ENCODE results near the gene C19orf47. TPM values are rescaled to one million over a fixed set of nuclear protein-coding genes. Genes with fewer than 3 reads are reported as not detected.

The C19orf47 gene
- total RNA-seq, 1 experiment from 2014 or later, result 18.0 TPM

DNA sequence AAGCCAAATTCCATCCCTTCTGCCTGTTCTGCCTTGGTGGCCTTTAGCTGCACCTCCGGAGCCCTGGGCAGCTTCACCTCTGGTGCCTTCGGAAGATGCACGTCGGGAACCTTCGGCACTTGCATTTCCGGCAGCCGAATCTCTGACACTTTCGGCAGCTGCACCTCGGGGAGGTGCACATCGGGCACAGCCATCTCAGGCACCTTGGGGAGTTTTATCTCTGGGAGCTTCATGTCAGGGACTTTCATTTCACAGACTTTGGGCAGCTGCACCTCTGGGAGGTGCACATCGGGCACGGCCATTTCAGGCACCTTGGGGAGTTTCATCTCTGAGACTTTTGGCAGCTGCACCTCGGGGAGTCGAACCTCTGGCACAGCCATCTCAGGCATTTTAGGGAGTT, 47.8 kb upstream of the C19orf47 start:
- H3K4me2 ChIP-seq (ENCODE audit: low read length), result no peak overlapping the region
- no peaks in the 10 kb centered on the region for H4K20me1 ChIP-seq (ENCODE audit: insufficient read depth)
- H3K9me3 ChIP-seq (ENCODE audit: control insufficient read depth in 1 of 2, insufficient read depth in 1 of 2, low read depth in 1 of 2, low read length in 2 of 2), result no peaks in the 10 kb centered on the region
- H2AFZ ChIP-seq (ENCODE audit: low read depth, low read length, poor library complexity, severe bottlenecking), result no peak overlapping the region
- no peaks in the 10 kb centered on the region for H3K36me3 ChIP-seq (ENCODE audit: control insufficient read depth in 1 of 2, insufficient read depth in 2 of 2, low read length in 2 of 2)
- DNase-seq (ENCODE audit: low read depth, low spot score), result no peak
- no peaks in the 10 kb centered on the region for H3K79me2 ChIP-seq (ENCODE audit: insufficient read depth, low read length)
- H3K9ac ChIP-seq (ENCODE audit: low read length), result no peak overlapping the region
- ATAC-seq, result no peak
- peaks cover 15 to 34% of the 10 kb centered on the region in 2 experiments for H3K4me1 ChIP-seq (ENCODE audit: control insufficient read depth in 1 of 2, insufficient read depth in 2 of 2, low read length in 2 of 2)
- ChIA-PET RAD21 (ENCODE audit: low non-redundant PET in 1 of 2, low total read pairs in 2 of 2, uncharacterized antibody in 2 of 2, unreplicated experiment in 2 of 2) (no interaction called here), CTCF (interaction anchor here (1.7 kb wide), 1 partner anchor 25 kb away, joined by 6 read pairs; no protein-coding TSS in a partner anchor), POLR2A (no interaction called here)
- no TSS peak for BruUV-seq (replicated peaks)
- H3K9me2 ChIP-seq (ENCODE audit: insufficient read depth), result no peaks in the 10 kb centered on the region
- H3K27ac ChIP-seq (ENCODE audit: low read depth, low read length), result no peak overlapping the region
- no peak for TF ChIP-seq TCF7L2 (IDR thresholded peaks at IDR 0.05; ENCODE audit: borderline replicate concordance, extremely low read depth, insufficient read depth, insufficient read length)
- no peak for TF ChIP-seq POLR2AphosphoS5 (IDR thresholded peaks at IDR 0.05; ENCODE audit: low read depth, low read length)
- no peaks in the 10 kb centered on the region for H3K27me3 ChIP-seq (ENCODE audit: insufficient read depth, low read length)
- no peak overlapping the region for H3K4me3 ChIP-seq (replicated peaks in 1 of 2; ENCODE audit: low read depth in 1 of 2, low read length in 2 of 2)
- intact Hi-C loops (cut with micrococcal nuclease), result no loop called here

DNA sequence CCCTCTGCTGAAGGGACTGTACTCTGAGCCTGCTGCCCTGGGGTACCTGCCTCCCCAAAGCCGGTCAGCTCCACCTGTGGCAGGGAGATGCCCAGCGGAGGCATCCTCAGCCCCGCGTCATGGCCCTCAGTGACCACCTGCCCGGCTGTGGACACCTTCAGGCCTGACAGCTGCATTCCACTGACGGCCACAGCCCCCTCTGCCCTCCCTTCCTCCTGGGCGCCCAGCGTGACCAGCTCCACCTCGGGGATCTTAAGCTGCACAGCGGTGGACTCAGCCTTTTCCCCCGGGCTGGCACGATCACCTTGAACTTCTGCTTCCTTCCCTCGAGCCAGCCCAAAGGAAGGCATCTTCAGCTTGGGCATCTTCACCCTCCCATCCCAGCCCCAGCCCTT, 46.6 kb upstream of the C19orf47 start:
- POLR2A ChIA-PET, result interaction anchor here (1.2 kb wide), 1 partner anchor 31 kb away, joined by 3 read pairs; no protein-coding TSS in a partner anchor
- TF ChIP-seq EGR1 (IDR thresholded peaks at IDR 0.05; ENCODE audit: low read depth) (no peak), RAD21 (IDR thresholded peaks at IDR 0.05; ENCODE audit: low read depth) (no peak), POLR2A (IDR thresholded peaks at IDR 0.05; ENCODE audit: borderline replicate concordance, extremely low read depth, insufficient read depth, insufficient read length) (no peak), FOSL1 (IDR thresholded peaks at IDR 0.05; ENCODE audit: low read depth) (no peak), MAX (IDR thresholded peaks at IDR 0.05) (no peak), ELF1 (IDR thresholded peaks at IDR 0.05; ENCODE audit: borderline replicate concordance, low read depth) (no peak), ZFX (IDR thresholded peaks at IDR 0.05) (no peak), POLR2AphosphoS5 (IDR thresholded peaks at IDR 0.05; ENCODE audit: low read depth, low read length) (no peak), YY1 (IDR thresholded peaks at IDR 0.05; ENCODE audit: extremely low read depth, insufficient replicate concordance, low read depth, low read length) (no peak), CEBPB (IDR thresholded peaks at IDR 0.05; ENCODE audit: low read depth) (no peak), REST (IDR thresholded peaks at IDR 0.05; ENCODE audit: low read depth) (no peak), SRF (IDR thresholded peaks at IDR 0.05; ENCODE audit: low read depth) (no peak), SIN3A (IDR thresholded peaks at IDR 0.05; ENCODE audit: low read depth) (no peak), CBX3 (IDR thresholded peaks at IDR 0.05; ENCODE audit: low read depth) (no peak), EZH2 (IDR thresholded peaks at IDR 0.05) (no peak), ATF3 (IDR thresholded peaks at IDR 0.05) (no peak), SP1 (IDR thresholded peaks at IDR 0.05; ENCODE audit: low read depth) (no peak), EZH2phosphoT487 (IDR thresholded peaks at IDR 0.05; ENCODE audit: borderline replicate concordance) (no peak)

More for the DNA sequence above, 46.6 kb upstream of the C19orf47 start:
- RAD21 ChIA-PET (ENCODE audit: low non-redundant PET in 1 of 2, low total read pairs in 2 of 2, uncharacterized antibody in 2 of 2, unreplicated experiment in 2 of 2), result no interaction called here
- Histone ChIP-seq H3K36me3 (ENCODE audit: control insufficient read depth in 1 of 2, insufficient read depth in 2 of 2, low read length in 2 of 2) (no peaks in the 10 kb centered on the region), H3K27me3 (ENCODE audit: insufficient read depth, low read length) (no peaks in the 10 kb centered on the region), H3K4me1 (ENCODE audit: control insufficient read depth in 1 of 2, insufficient read depth in 2 of 2, low read length in 2 of 2) (peaks cover 15 to 30% of the 10 kb centered on the region in 2 experiments), H4K20me1 (ENCODE audit: insufficient read depth) (no peaks in the 10 kb centered on the region), H3K9me3 (ENCODE audit: control insufficient read depth in 1 of 2, insufficient read depth in 1 of 2, low read depth in 1 of 2, low read length in 2 of 2) (no peaks in the 10 kb centered on the region), H3K4me3 (replicated peaks in 1 of 2; ENCODE audit: low read depth in 1 of 2, low read length in 2 of 2) (no peak overlapping the region), H3K79me2 (ENCODE audit: insufficient read depth, low read length) (no peaks in the 10 kb centered on the region), H3K9ac (ENCODE audit: low read length) (no peak overlapping the region), H3K4me2 (ENCODE audit: low read length) (no peak overlapping the region), H2AFZ (ENCODE audit: low read depth, low read length, poor library complexity, severe bottlenecking) (no peak overlapping the region), H3K27ac (ENCODE audit: low read depth, low read length) (no peak overlapping the region), H3K9me2 (ENCODE audit: insufficient read depth) (no peaks in the 10 kb centered on the region)
- no peak for ATAC-seq
- CTCF ChIA-PET, result interaction anchor here (1.7 kb wide), 1 partner anchor 26 kb away, joined by 6 read pairs; no protein-coding TSS in a partner anchor
- no peak for DNase-seq (ENCODE audit: low read depth, low spot score)
- intact Hi-C loops (cut with micrococcal nuclease), result no loop called here
- no TSS peak for BruUV-seq (replicated peaks)
